Fibroblast of pulmonary artery (primary cell): Measurements from ENCODE around the gene CRY1.

Experiments used
- DNase-seq: peaks from one replicate; pipeline ENCODE4 v3.0.0-alpha.2; 2010; ENCODE audit warnings: low read depth
- H3K4me3 ChIP-seq: replicated peaks from 2 replicates; pipeline ENCODE4 v1.5.1; 2011; ENCODE audit warnings: low read depth, mild to moderate bottlenecking, control low read depth, low read length, moderate library complexity
- CTCF ChIP-seq: IDR thresholded peaks from 2 replicates; pipeline ENCODE4 v1.5.1; 2011; ENCODE audit warnings: mild to moderate bottlenecking, control low read depth, low read length, inconsistent platforms; ENCODE audit errors: missing control alignments

CRY1 gene

GRCh38 chr12:106986625-106987389, 106.5 kb downstream of the CRY1 start, which contains the start of gene MTERF2:
Gene MTERF2, minus strand, starts transcription at chr12:106987146. Its CDS starts 8,432 bp downstream, at chr12:106978714.
- no peak for TF ChIP-seq CTCF
- peak; percentile 95 for DNase-seq
- peak within 1 kb of the TSS; percentile 76 for H3K4me3 ChIP-seq

GRCh38 chr12:106986135-106986534, 107.2 kb downstream of the CRY1 start:
- DNase-seq, result no peak
- no peak for TF ChIP-seq CTCF
- H3K4me3 ChIP-seq, result peak overlapping the region; percentile 76

- DNase-seq, result no peak
- H3K4me3 ChIP-seq, result no peak overlapping the region
- no peak for TF ChIP-seq CTCF
Observed at GRCh38 chr12:106985479-106985878, 107.9 kb downstream of the CRY1 start.

GRCh38 chr12:106984588-106985137, 108.7 kb downstream of the CRY1 start:
- DNase-seq, result no peak
- no peak for TF ChIP-seq CTCF
- no peak overlapping the region for H3K4me3 ChIP-seq

- TF ChIP-seq CTCF, result no peak
- no peak for DNase-seq
- no peak overlapping the region for H3K4me3 ChIP-seq
Observed at GRCh38 chr12:106982229-106982628, 111.1 kb downstream of the CRY1 start.

- TF ChIP-seq CTCF, result no peak
- peak; percentile 83 for DNase-seq
- H3K4me3 ChIP-seq, result no peak overlapping the region
Observed at GRCh38 chr12:106981788-106982187, 111.6 kb downstream of the CRY1 start.
